GM11168 (cell line): ENCODE data around the gene ASCL1.

ENCODE experiments used
- in situ Hi-C: fragments of 300-500 bp; cut with MboI; formaldehyde crosslinking; loops from one replicate; pipeline ENCODE4 v1.12.0; 2022; ENCODE audit warnings: low sequenced_read_pairs; ENCODE audit not compliant: unreplicated experiment

The ASCL1 gene

DNA sequence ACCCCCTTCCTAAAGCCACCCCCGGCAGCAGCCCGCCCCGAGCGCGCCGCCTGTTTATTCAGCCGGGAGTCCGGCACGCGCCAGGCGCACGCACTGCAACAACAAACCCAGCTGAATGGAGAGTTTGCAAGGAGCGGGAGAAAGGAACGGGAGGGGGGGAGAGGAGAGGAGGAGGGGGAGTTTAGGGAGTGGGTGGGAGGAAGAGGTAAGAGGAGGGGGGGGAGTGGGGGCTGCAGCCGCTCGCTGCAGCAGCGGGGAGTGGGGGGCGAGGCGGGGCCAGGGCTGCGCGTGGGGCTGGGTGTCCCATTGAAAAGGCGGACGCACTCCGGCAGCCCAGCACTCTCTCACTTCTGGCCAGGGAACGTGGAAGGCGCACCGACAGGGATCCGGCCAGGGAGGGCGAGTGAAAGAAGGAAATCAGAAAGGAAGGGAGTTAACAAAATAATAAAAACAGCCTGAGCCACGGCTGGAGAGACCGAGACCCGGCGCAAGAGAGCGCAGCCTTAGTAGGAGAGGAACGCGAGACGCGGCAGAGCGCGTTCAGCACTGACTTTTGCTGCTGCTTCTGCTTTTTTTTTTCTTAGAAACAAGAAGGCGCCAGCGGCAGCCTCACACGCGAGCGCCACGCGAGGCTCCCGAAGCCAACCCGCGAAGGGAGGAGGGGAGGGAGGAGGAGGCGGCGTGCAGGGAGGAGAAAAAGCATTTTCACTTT lies at the start of gene ASCL1:
Gene ASCL1, plus strand, starts transcription at position 336 of the 712 bp plus-strand sequence. CDS start 571 bp downstream, outside the sequence.
- in situ Hi-C loops, result no loop called here

DNA sequence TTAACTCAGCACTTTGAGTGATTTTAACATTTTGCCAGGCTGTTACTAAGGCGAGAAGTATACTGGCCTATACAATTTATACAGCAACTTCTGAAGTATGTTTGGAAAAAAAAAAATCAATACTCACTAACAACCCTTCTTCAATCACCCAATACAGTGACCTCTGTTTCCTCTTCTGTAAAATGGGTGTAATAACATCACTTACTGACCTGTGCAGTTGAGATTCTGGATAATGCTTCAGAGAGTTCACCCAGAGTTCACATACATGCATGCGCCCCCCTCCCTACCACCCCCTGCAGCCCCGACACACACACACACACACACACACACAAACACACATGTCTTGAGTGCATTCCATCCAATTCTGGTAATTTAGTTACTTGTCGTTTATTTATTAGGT lies 49.6 kb upstream of the ASCL1 start:
- in situ Hi-C loops, result no loop called here

DNA sequence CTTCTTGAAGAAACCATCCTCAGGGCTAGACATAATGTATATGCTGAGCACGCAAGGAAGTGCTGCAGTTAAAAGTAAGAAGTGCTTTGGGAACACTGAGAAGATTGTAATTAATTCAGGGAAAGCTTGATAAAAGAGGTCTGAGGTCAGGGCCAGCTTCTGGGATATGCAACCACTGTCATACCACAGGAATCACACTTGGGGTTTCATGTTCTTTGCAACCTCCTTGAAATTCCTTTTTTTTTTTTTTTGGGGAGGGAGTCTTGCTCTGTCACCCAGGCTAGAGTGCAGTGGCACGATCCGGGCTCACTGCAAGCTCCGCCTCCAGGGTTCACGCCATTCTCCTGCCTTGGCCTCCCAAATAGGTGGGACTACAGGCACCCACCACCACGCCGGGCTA lies 47.3 kb upstream of the ASCL1 start:
- in situ Hi-C loops, result no loop called here

DNA sequence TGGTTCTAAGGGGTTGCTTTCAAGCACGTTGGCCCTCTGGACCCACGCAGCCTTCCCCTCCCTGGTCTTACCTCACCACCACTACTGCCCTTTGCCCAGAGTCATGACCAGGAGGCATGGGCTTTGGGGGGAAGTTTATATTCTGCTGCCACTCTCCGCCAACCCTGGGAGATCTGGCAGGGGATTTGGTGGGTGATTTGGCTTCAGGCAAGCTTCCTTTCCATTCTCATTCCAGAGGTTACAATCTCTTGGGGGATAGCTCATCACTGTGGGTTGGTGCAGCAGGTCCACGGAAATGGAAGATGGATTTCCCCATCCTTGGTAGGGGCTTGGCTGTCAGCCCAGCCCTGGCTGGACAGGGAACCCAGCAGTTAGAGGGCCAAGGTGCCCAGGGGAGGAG lies 46.7 kb upstream of the ASCL1 start:
- in situ Hi-C loops, result no loop called here

DNA sequence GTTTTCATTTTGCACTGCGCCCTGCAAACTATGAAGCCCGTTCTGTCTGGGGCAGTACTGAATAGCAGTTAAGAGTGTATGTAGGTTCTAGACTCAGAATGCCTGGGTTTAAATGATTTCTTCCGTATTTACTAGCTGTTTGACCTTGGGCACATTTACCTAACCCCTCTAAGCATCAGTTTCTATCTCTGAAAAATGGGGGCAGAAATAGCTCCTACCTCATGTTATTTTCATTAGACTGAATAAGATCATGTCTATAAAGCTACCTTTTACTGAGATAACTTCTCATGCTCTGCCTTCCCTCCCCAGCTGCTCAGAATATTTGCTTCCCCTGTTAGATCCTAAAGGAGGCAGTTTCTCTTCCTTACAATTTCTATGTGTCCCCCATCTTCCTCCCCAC lies 46.2 kb upstream of the ASCL1 start:
- in situ Hi-C loops, result no loop called here

DNA sequence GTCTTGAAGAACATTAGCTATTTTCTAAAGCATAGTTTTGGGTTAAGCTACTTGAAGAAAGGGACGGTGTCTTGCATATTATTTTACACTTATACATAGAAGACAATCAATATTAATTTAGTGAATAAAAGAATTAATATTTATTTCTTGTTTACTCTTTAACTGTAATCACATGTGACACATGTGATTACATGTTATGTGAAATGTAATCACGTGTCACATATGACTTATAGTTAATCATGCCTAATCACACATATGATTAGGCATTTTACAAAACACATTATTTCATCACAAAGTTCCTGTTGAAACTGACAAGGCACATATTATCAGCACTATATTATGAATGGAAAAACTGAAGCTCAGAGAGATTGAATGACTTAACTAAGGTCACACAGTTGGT lies 45.2 kb upstream of the ASCL1 start:
- in situ Hi-C loops, result no loop called here

DNA sequence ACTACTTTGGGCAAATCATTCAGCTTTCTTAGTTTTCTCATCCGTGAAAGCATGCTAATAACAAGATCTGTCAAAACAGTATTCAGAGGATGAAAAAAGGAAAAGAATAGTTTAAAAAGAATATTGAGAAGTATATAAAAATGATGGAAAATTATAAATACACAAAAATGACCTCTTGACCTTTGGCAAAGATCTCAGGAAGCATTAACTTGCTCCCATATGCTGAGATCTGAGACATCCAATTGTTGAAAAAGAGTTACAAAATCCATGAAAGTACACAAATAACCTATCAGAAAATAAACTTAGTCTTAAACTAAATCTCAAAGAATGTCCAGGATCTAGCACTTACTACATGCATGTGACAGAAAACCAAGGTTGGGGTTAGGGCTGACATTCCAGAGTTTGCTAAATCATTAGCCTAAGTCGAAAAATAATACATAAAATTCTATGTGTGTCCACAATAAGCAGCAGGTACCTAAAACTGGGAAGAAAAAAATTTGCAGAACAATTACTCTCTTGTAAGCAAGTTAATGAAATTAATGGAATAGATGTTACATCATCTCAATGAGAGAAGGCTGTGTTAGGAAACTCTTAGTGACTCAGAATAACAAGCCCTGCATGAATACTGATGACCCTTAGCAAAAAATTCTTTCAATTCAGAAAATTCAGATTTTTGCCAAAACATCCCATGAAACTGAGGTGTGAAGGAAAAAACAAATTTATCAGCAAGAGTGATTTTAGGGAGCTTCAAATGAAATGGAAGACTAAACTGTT lies 43.8 kb upstream of the ASCL1 start:
- in situ Hi-C loops, result no loop called here

DNA sequence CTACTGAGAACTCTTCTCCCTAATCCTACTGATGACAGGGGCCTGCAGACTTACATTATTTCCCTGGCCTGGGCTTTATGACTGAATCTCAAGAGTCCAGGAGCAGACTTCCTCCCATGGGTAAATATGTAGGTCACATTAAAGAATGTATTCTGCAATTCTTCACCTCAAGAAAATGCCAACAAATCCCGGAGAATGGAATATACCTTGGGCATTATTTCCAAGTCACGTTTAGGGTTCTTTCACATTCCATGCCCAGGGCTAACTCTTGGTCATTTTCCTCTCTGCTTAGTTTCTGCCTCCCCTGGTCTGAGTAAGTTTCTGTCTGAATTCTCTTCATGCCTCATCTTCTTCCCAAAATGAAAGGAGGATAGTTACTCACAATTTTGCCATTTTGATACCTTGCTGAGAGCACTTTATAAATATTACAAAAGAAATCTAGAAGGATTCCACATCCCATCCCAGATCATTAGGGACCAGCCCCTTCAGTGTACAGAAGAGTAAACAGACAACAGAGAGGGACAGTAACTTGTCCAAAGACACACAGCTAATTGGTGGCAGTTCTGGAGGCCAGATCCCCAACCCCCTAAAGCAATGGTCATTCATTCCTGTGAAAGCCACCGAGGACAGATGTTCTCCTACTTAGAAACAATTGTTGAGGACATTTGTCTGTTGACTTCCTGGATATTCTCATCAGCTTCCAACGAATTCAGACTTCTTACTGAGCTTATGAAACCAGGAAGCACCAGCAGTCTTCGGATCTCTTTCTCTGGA lies 41.0 kb upstream of the ASCL1 start:
- in situ Hi-C loops, result no loop called here

DNA sequence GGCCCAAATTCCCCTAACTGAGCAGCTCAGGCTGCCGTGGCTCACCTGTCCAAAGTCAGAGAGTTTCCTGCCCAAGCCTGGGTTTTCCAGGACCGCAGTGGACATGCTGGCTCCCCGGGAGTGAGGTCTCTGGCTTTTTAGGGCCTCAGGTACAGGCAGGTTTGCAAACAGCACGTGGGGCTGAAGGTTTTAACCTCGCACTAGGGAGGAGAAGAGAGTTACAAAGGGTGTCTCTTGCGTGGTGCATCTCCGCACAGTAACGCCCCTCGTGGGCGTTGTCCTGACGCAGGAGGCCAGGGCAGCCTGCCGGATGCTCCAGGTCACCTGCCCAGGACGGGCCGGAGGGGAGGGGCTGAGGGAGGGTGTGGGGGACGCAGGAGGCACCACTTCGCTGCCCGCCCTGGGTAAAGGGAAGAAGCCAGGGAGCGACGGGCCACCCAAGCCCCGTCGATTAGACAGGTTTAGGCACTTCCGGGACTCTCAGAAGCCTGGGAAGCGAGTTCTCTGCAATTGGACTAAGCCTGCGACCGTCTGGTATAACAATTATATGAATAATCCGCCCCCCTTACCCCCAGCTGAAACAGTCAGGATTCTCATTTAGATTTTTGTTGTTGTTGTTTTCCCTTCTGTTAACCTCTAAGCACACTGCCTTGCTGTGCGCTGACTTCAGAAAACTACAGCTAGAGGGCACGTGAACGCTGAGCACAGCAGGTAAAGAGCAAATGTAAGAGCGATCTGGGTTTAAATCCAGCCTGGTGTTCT lies 40.3 kb upstream of the ASCL1 start, which contains the start of gene PAH:
Gene PAH, minus strand, starts transcription at position 219 of the 762 bp plus-strand sequence. Its CDS starts 114 bp downstream, at position 105.
- in situ Hi-C loops, result no loop called here

DNA sequence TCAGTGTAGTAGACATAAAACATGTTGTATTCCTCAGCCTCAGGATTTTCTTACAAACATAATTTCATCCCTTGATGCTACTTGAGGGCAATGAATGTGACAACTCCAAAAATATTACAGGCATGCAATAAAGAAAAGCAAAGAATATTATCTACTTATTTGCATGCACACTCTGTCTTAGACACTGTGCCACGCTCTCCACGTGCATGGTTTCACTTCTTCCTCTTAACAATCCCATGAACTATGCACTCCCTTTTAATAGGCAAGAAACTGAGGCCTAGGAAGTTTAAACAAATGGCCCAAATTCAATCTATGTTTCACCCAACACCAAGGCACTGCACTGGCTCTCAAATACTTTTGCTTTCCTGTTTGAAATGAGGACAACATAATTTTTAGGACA lies 38.6 kb upstream of the ASCL1 start:
- in situ Hi-C loops, result no loop called here

DNA sequence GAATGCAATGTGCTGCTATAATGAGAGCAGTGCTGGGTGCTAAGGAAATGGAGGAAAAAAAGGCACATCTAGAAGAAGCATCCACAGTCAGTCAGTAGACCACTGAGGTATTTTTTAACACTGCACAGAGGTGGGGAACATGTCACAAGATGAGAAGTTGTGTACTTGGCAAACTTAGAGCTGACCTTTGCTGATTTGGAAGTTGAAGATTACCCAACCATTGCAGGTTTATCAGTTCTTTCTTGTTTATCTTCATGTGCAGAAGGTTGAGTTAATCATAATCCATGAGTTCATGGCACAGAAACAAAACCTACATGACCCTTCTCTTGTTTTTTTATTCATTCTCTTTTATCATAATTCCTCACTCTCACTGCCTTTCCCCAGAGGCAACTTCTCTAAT lies 37.2 kb upstream of the ASCL1 start:
- in situ Hi-C loops, result no loop called here

DNA sequence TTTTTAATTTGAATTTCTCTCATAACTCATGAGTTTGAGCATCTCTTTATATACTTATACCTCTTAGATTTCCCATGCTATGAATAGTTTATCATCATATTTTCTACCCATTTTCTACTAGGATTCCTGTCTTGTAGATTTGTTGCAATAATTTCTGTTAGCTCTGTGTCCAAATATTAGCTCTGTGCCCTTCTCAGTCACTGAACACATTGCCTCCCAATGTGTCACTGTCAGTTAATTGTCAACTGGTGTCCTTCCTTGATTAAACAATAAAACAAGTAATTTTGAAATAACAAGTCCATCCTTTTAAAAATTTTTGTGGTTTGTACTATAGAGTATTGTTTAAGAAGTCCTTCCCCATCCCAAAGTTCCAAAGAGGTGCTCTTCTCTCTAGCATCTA lies 36.2 kb upstream of the ASCL1 start:
- in situ Hi-C loops, result no loop called here

DNA sequence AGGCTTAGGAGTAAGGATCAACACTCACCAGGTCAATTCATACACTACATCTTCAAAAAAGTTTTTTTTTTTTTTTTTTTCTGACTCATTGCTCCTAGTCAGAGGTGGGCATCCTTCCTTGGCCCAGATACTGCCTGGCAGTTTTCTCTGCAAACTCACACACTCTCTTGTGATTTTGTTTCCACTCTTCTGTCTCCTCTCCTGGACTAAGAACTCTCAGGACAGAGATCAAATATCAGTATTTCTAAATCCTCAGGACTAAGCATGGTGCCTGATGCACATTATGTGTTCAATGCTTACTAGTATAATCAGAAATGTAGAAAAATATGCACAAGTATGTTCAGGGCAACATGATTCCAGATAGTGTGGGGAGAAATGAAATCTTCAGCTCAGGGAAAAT lies 30.3 kb upstream of the ASCL1 start:
- in situ Hi-C loops, result no loop called here

DNA sequence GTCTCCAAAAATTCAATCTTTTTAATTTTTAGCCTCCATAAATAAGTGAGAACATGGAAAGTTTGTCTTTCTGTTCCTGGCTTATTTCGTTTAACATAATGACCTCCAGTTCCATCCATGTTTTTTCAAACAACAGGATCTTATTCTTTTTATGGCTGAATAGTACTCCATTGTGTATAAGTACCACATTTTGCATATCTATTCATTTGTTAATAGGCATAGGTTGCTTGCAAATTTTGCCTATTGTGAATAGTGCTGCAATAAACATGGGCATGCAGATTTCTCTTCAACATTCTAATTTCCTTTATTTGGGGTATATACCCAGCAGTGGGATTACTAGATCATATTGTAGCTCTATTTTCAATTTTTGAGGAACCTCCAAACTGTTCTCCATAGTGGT lies 24.3 kb upstream of the ASCL1 start:
- in situ Hi-C loops, result no loop called here

DNA sequence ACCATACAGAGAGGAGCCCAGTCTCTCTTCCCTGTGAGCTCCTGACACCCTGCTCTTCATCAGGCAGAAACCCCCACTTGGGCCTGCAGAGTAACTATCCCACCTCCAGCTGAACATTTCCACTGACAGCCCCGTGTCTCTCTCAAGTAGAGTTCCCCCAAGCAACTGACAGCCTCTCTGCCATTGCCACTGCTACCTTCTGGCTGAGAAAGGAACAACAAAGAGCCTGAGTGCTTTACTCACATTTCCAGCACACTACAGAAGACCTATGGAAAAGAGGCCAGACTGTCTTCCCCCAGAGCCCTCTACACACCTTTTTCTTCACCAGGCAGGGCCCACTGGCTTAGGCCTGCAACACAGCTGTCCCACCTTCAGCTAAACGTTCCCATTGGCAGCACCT lies 18.4 kb upstream of the ASCL1 start:
- in situ Hi-C loops, result no loop called here

DNA sequence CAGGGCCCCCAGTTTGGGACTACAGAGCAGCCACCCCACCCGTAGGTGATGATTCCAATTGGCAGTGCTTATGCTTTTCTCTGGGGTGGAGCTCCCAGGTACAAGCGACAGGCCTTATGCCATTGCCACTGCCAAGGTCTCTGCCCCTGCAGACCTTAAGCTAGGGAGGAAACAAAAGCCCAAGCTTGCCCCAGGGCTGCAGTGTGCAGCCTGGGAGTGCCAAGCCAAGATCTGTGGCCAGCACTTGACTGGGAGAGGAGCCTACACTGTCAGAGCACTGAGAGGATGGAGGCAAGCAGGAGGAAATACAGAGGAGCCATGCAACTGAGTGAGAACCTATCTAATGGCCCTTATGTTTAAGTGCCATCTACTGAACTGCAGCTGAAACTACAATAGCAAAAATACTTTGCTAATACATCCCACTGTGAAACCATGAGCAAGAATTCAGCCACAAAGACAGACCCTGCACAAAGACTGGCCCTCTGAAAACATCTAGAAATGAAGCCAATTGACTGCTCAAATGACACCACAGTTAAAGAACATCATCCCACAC lies 17.7 kb upstream of the ASCL1 start:
- in situ Hi-C loops, result loop anchor here (10.0 kb wide), 1 partner anchor 605 kb away; no protein-coding TSS in a partner anchor

DNA sequence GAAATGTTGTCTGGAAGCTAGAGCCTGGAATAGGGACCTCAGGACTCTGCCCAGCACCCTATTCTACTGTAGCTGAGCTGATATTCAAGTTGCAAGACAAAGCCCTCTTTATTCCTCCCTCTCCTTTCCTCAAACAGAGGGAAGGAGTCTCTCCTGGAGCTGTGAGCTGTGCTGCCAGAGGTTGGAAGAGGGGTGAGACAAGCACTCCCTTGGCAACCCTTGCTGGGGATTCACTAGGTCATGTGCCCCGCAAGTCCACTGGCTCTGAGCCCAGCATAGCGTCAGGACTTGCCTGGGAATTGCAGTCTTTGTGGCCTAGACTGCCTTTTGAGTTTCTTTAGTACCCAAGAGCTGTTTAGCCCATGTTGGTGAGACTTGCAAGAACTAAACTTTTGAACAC lies 11.4 kb upstream of the ASCL1 start:
- in situ Hi-C loops, result loop anchor here (10.0 kb wide), 1 partner anchor 599 kb away; no protein-coding TSS in a partner anchor

DNA sequence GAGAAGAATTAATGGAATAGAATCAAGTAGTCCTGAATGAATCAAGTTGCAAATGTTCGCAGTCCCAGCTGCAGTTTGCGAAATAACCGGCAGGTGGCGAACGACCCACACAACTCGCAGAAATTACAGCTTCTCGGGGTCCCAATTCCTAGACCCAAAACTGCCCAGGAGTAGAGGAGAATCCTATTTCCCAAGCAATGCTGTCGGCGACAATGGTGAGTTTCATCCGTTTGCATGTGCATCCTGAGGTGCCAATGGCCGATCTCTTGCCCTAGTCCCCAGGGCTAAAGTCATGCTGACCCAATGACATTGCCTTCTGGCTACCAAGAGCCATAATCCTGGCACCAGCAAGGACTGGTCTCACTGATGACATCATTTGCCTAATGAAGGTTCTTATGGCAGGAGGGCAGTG lies 8.5 kb upstream of the ASCL1 start:
- in situ Hi-C loops, result loop anchor here (10.0 kb wide), 1 partner anchor 596 kb away; no protein-coding TSS in a partner anchor

DNA sequence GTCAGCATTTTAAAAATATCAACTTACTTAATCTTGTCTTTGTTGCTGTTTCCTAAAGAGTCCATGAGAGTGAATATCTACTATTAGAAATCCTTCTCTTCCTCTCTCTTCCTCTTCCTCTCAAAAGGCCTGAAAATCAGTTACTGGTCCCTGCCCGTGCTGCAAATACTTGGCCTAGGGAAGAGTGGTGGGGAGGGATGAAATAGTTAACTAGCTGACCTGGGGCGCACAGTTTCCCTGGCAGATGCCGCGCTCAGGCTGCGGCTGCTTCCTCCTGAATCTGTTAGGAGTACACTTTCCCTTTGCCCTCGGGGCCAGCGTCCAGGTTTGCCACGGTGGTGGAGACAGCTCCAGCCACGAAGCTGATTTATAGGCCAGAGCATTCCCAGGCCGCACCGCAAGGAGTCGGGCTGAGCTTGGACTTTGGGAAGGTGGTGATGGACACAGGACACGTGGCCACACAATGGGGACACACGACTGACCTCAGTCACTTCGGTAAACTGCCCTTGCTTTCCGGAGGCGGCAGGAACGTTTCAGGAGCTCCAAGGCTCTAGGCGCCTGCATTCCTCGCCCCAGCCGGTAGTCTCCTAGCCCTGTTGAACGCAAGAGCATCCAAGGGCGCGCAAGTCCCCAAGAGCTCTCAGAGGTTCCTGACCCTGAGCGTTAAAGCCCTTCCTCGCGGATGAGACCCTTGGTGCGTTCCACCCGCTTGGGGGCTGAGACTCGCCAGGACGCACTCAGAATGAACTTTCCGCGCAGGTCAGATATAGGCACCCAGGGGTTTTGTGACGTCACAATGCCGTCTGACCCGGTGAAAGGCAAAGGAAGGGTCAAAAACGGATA lies 7.1 kb upstream of the ASCL1 start:
- in situ Hi-C loops, result no loop called here
